ENCODE results near the gene OR2S2. TPM values are rescaled to one million over a fixed set of nuclear protein-coding genes. Genes with fewer than 3 reads are reported as not detected.
A peak's percentile ranks its signal among the peaks of the same experiment; 100 is the strongest.
"Not testable (repeated sequence)": the region's sequence is repeated elsewhere in the genome, so short reads cannot be mapped to it uniquely, and the experiment has no call there.

OR2S2 gene
- total and polyA plus RNA-seq, 2 experiments from 2014 or later = not detected

DNA sequence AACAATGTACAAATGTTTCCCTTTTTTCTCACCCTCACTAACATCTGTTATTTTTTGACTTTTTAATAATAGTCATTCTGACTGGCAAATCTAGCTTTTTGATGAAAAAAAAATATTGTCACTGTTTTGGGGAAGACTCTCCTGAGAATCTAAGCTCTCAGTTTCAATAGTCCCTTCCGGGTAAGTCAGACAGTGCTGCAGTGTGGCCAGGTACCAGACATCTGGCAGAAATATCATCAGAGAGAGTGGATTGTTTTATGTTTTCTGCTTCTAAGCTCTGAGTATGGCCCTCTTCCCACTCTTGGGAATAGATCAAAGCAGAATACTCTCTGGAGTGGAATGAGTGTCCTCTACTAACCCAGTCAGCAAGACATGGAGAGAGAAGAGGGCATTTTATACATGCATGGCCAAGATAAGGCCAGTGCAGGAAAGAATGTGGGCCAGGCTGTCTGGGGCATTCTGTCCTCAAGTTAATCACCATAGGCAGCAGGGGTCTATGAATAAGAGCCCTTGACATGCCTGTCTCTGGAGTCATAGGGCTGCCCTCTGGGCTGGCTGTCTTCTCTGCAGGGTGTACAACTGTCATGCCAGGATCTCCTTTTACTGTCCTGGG is 38.5 kb upstream of the OR2S2 start:
- peak overlapping the region; percentile 42 for H3K27ac ChIP-seq
- peaks cover 4% of the 10 kb centered on the region for H3K4me1 ChIP-seq (ENCODE audit: low read depth)
- no peaks in the 10 kb centered on the region for H3K9me3 ChIP-seq (ENCODE audit: low read depth)
- H3K4me3 ChIP-seq = no peak overlapping the region
- TF ChIP-seq, protein P1, sequence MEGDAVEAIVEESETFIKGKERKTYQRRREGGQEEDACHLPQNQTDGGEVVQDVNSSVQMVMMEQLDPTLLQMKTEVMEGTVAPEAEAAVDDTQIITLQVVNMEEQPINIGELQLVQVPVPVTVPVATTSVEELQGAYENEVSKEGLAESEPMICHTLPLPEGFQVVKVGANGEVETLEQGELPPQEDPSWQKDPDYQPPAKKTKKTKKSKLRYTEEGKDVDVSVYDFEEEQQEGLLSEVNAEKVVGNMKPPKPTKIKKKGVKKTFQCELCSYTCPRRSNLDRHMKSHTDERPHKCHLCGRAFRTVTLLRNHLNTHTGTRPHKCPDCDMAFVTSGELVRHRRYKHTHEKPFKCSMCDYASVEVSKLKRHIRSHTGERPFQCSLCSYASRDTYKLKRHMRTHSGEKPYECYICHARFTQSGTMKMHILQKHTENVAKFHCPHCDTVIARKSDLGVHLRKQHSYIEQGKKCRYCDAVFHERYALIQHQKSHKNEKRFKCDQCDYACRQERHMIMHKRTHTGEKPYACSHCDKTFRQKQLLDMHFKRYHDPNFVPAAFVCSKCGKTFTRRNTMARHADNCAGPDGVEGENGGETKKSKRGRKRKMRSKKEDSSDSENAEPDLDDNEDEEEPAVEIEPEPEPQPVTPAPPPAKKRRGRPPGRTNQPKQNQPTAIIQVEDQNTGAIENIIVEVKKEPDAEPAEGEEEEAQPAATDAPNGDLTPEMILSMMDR (IDR thresholded peaks at IDR 0.05; ENCODE audit: low read depth, low read length) = no peak
- no peaks in the 10 kb centered on the region for H3K36me3 ChIP-seq
- H3K27me3 ChIP-seq = no peaks in the 10 kb centered on the region
- peak; percentile 36 for DNase-seq (ENCODE audit: low read depth in 1 of 2, low spot score in 1 of 2)

DNA sequence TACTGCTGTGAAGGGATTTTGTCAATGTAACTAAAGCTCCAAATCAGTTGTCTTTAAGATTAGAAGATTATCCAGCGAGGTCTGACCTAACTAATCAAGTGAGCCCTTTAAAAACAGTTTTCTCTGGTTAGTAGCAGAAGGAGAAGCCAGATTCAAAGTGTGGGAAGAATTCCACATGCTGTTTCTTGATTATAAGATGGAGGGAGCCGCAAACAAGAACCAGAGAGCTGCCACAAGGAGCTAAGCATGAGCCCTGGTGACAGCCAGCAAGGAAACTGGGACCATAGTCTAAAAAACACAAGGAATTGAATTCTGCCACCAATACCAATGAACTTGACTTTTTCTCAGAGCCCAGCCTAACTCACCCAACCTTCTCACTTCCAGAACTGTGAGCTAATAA is 37.0 kb upstream of the OR2S2 start:
- DNase-seq (ENCODE audit: low read depth in 1 of 2, low spot score in 1 of 2) = no peak
- Histone ChIP-seq H3K36me3 (no peaks in the 10 kb centered on the region), H3K4me1 (ENCODE audit: low read depth) (peaks cover 4% of the 10 kb centered on the region), H3K4me3 (no peak overlapping the region), H3K27ac (no peak overlapping the region), H3K9me3 (ENCODE audit: low read depth) (no peaks in the 10 kb centered on the region), H3K27me3 (no peaks in the 10 kb centered on the region)
- TF ChIP-seq, protein P1 (IDR thresholded peaks at IDR 0.05; ENCODE audit: low read depth, low read length) = no peak

DNA sequence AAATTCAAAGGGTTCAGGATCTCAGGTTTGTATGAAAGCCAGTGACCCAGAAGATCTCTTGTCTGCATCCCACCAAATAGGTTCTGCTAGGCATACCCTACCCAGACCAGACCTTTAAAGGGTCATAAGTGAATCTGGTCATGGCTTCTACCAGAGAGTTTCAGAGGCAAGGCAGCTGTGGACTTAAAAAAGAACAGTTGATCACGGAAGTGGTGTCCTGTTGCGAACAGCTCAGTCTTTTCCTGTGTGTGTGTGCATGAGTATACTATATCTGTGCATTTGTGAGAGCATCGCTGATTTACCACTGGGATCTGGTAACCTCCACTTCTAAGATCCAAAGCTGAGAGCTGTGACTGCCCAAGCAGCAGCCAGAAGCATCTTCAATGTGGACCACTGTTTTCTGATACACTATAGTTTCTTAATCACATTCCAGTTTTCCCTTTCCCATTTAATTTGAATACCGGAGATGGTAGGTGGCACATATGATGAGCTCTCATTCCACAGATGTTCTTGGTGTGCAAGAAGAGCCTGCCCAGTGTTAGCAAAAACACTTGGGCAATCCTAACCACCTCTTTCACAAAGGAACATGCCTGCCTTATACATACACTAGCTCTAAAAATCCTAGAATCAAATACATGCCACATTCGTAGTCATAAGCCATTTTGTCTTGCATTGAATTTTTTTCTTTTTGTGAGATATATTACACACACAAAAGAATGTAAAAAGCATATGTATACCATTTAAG is 36.2 kb upstream of the OR2S2 start:
- no peaks in the 10 kb centered on the region for H3K27me3 ChIP-seq
- H3K9me3 ChIP-seq (ENCODE audit: low read depth) = no peaks in the 10 kb centered on the region
- no peak overlapping the region for H3K27ac ChIP-seq
- no peak overlapping the region for H3K4me3 ChIP-seq
- H3K36me3 ChIP-seq = no peaks in the 10 kb centered on the region
- H3K4me1 ChIP-seq (ENCODE audit: low read depth) = peaks cover 4% of the 10 kb centered on the region
- DNase-seq (ENCODE audit: low read depth in 1 of 2, low spot score in 1 of 2) = no peak
- TF ChIP-seq, protein P1 (IDR thresholded peaks at IDR 0.05; ENCODE audit: low read depth, low read length) = no peak

DNA sequence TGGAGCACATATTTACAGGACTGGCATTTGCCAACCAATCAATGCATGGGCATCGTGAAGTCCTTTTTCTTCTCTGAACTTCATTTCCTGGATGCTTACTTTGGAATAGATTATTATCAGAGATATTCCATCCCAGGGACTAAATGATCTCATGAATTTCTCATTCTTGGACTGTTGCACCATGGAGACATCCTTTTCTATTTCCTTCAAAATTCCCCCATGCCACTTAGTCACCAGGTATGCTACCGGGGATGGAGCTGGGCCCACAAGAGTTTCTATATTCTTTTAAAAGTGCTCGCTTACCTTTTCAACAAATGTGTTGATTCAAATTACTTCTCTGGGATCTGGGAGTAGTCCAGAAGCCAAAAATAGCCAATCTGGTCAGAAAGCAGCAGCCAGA is 35.2 kb upstream of the OR2S2 start:
- H3K36me3 ChIP-seq; H3K4me3 ChIP-seq; H3K27me3 ChIP-seq; DNase-seq (ENCODE audit: low read depth in 1 of 2, low spot score in 1 of 2); H3K4me1 ChIP-seq (ENCODE audit: low read depth); H3K9me3 ChIP-seq (ENCODE audit: low read depth); H3K27ac ChIP-seq: not testable (repeated sequence)

DNA sequence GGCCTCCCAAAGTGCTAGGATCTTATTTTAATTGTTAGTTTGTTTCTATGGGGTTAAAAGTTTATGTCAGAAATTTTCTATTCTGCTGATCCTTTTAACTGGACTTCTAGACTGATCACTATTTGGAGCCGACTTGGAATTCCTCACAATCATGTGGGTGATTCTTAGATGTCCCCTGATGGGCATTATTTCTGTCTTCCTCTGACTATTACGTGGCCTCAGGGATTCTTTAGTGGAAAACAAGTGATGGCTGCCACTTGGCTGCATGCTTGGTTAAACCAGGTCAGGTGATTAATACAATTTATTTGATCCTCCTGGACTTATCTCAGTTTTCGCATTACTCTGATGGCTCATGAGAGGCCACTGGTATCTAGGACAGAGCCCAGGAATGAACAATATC is 32.2 kb upstream of the OR2S2 start:
- Histone ChIP-seq H3K4me3 (no peak overlapping the region), H3K4me1 (ENCODE audit: low read depth) (no peaks in the 10 kb centered on the region), H3K9me3 (ENCODE audit: low read depth) (no peaks in the 10 kb centered on the region), H3K36me3 (no peaks in the 10 kb centered on the region), H3K27ac (no peak overlapping the region), H3K27me3 (peaks cover 6% of the 10 kb centered on the region)
- TF ChIP-seq, protein P1 (IDR thresholded peaks at IDR 0.05; ENCODE audit: low read depth, low read length) = no peak
- DNase-seq (ENCODE audit: low read depth in 1 of 2, low spot score in 1 of 2) = no peak

DNA sequence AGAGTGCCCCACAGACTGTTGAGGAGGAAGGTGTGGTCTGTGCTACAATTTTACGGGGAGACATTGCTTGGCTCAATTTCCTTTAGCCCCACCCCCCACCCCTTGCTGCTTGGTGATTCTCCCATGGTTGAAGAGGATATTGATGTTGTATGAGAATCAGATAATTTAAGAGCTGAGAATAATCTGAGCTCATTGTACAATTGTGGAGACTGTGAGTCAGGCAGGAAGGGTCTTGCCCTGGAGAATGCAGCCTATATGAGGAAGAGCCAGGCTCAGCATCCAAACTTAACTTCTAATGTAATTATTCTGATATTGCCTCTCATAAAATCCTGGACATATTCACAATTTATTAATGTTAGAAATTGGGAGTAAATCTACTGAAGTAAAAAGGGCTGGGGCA is 26.1 kb upstream of the OR2S2 start:
- Histone ChIP-seq H3K27ac (no peak overlapping the region), H3K36me3 (no peaks in the 10 kb centered on the region), H3K9me3 (ENCODE audit: low read depth) (no peaks in the 10 kb centered on the region), H3K27me3 (peaks cover 30% of the 10 kb centered on the region), H3K4me1 (ENCODE audit: low read depth) (no peaks in the 10 kb centered on the region), H3K4me3 (no peak overlapping the region)
- no peak for DNase-seq (ENCODE audit: low read depth in 1 of 2, low spot score in 1 of 2)
- TF ChIP-seq, protein P1 (IDR thresholded peaks at IDR 0.05; ENCODE audit: low read depth, low read length) = no peak
